ENCODE measurements around the gene PSMF1.
"Not testable (repeated sequence)": the region's sequence is repeated elsewhere in the genome, so short reads cannot be mapped to it uniquely, and the experiment has no call there.

The PSMF1 gene

GRCh38 chr20:1122388-1123315 lies 4.2 kb downstream of the PSMF1 start:
- no peak for DNase-seq (ENCODE audit: low read depth in 2 of 2)

DNA sequence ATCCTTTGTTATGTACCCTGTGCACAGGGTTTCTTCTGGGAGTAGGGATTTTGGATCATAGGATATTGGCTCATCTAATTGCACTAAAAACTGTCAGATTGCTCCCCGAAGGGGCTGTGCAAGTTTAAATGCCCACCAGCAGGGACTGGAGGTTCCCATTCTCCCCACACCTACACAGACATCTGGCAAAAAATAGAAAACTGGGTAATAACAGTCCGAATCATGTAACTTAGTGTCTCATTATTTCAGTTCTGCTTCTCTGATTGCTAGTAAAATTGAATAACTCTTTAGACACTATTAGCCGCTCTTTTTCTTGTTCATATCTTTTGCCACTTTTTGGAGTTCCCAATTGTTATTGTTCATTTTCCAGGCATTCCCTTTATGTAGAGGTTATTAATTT lies 5.3 kb downstream of the PSMF1 start:
- no peak for DNase-seq (ENCODE audit: low read depth in 2 of 2)

GRCh38 chr20:1124421-1124820 lies 6.0 kb downstream of the PSMF1 start:
- DNase-seq (ENCODE audit: low read depth in 2 of 2), result no peak

DNA sequence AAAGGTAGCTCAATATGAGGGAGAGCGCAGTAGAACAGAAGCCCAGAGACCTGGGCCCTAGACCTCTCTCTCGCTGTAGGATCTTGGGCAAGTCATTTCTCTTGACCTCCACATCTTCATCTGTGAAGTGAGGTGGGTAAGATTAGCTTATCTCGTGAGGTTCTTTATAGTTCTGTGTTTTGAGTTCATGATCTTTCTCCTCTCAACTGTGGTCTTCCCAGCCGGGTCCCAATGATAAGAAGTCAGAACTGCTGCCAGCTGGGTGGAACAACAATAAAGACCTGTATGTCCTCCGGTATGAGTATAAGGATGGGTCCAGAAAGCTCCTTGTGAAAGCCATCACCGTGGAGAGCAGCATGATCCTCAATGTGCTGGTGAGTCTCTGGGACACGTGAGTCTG lies 6.9 kb downstream of the PSMF1 start:
- no peak for DNase-seq (ENCODE audit: low read depth in 2 of 2)

DNA sequence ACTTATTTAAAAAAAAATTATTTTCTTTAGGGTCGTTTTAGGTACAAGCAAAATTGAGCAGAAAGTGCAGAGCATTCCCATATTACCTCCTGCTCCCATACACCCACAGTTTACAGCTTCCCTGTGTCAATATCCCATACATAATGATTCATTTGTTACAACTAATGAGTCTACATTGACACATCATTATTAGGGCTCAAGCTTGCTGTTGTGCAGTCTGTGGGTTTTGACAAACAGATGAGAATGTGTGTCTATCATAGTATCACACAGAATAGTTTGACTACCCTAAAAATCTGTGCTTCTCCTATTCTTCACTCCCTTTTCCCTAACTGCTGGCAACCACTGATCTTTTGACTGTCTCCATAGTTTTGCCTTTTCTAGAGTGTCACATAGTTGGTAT lies 9.4 kb downstream of the PSMF1 start:
- DNase-seq (ENCODE audit: low read depth in 2 of 2), result no peak

DNA sequence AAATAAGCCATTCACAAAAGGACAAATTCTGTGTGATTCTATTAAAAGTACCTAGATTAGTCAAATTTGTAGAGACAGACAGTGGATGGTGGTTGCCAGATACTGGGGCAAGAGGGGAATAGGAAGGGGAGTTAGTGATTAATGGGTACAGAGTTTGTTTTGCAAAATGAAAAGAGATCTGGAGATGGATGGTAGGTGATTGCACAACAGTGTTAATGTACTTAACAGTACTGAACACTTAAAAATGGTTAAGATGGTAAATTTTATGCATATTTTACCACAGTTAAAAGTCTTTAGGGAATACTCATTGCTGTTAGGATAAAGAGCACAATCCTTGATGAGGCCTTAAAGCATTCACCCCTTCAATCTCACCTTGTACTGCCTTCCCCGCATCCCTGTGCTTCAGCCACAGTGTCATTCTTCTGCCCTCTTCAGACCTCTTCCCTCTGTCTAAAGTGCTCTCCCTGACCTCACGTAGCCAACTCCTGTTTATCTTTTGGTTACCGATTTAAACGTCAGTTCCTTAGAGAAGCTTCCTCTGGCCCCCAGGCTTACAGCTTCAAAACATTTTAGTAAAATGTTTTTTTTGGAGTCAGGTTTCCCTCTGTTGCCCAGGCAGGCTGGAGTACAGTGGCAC lies 11.8 kb downstream of the PSMF1 start:
- DNase-seq (ENCODE audit: low read depth in 2 of 2), result no peak

- no peak for DNase-seq (ENCODE audit: low read depth in 2 of 2)
Observed at GRCh38 chr20:1130847-1131246, 12.4 kb downstream of the PSMF1 start.

DNA sequence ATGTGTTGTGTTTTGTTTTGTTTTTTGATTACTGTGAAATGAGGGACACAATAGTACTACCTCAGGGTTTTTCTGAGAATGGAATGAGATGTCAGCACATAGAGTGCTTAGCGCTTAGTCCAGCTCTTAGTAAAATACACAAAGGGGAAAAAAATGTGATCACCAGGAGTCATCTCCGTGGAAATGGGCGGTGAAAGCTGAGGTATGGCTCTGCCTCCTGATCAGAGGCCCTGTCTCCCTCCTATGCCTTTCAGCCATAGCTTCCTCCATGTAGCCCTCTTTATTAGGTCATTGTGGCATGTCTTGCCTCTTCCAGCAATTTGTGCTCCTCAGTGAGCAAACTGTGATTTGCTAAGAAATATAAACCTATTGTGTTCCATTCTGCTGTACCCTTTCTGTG lies 13.0 kb downstream of the PSMF1 start:
- DNase-seq (ENCODE audit: low read depth in 2 of 2), result no peak

- DNase-seq (ENCODE audit: low read depth in 2 of 2), result no peak
Observed at GRCh38 chr20:1134355-1134754, 16.0 kb downstream of the PSMF1 start.

DNA sequence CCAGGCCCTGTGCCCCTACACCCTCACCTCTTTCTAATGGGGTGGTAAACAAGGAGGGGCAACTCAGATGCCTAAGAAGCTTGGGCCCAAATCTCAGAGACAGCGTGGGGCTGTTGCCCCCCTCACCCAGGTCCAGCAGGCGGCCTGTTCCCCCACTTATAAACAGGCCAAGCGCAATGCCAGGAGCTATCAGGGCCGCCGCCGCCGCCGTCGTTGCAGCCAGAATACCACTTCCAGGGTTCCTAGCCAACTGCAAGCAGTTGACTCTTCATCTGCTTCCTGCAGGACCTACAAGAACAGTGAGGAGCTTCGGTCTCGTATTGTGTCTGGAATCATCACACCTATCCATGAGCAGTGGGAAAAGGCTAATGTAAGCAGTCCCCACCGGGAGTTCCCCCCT lies 16.4 kb downstream of the PSMF1 start:
- DNase-seq (ENCODE audit: low read depth in 2 of 2), result no peak

- DNase-seq (ENCODE audit: low read depth in 2 of 2), result no peak
Observed at GRCh38 chr20:1137236-1137635, 18.8 kb downstream of the PSMF1 start.

GRCh38 chr20:1144401-1145172 lies 26.2 kb downstream of the PSMF1 start:
- DNase-seq (ENCODE audit: low read depth in 2 of 2), result no peak

DNA sequence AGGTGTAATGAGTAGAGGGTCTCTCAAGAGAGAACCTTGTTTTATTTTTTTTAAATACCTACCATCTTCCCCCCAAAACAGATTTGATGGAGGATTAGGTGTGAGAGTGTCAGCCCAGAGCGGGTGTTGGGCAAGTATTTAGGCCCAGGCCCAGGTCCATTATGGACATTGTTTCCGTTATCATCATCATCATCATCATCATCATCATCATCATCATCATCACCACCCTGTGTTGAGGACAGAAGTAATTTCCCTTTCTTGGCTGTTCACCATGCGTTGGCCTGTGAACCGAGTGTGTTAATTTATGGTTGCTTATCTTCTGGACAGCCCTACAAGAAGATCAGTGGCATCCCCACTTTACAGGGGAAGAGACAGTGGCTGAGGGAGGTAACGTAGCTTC lies 28.6 kb downstream of the PSMF1 start:
- no peak for DNase-seq (ENCODE audit: low read depth in 2 of 2)

DNA sequence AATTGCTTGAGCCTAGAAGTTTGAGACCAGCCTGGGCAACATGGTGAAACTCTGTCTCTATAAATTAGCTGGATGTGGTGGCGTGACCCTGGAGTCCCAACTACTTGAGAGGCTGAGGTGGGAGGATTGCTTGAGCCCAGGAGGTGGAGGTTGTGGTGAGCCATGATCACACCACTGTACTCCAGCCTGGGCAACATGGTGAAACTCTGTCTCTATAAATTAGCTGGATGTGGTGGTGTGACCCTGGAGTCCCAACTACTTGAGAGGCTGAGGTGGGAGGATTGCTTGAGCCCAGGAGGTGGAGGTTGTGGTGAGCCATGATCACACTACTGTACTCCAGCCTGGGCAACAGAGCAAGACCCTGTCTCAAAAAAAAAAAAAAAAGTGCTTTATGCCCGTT lies 31.4 kb downstream of the PSMF1 start:
- not testable (repeated sequence) for DNase-seq (ENCODE audit: low read depth in 2 of 2)

GRCh38 chr20:1150218-1150617 lies 31.8 kb downstream of the PSMF1 start:
- DNase-seq (ENCODE audit: low read depth in 2 of 2), result no peak

- no peak for DNase-seq (ENCODE audit: low read depth in 2 of 2)
Observed at GRCh38 chr20:1150968-1151367, 32.6 kb downstream of the PSMF1 start.

DNA sequence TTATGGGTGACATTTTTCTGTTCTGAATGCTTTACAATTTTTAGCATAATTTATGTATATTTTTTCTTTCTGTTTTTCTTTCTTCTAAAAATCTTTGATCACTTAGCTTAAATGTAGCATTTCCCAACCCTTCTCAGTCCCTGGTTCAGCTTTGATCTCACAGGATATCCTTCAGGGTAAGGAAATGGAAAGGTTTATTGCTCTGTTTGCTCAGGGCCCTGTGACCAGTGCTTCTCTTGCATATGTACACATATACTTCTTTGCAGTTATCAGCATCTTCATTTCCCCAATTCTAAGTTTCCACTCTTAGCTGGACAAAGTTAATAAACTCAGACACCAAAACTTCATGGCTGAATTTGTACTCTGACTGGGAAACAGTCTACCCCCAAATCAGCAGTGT lies 35.8 kb downstream of the PSMF1 start:
- DNase-seq (ENCODE audit: low read depth in 2 of 2), result no peak

- DNase-seq (ENCODE audit: low read depth in 2 of 2), result no peak
Observed at GRCh38 chr20:1154691-1155090, 36.3 kb downstream of the PSMF1 start.

GRCh38 chr20:1155342-1155741 lies 36.9 kb downstream of the PSMF1 start:
- DNase-seq (ENCODE audit: low read depth in 2 of 2), result no peak

DNA sequence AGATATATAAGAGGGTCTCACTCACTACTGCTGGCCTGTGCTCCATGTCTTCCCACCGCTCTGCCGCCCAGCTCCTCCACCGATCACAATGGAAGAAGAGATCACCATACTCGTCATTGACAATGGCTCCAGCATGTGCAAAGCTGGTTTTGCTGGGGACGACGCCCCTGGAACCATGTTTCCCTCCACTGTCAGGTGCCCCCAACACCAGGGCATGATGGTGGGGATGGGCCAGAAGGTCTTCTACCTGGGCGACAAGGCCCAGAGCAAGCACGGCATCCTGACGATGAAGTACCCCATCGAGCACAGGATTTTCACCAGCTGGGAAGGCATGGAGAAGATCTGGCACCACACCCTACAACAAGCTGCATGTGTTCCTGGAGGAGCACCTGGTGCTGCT lies 42.1 kb downstream of the PSMF1 start:
- no peak for DNase-seq (ENCODE audit: low read depth in 2 of 2)

- DNase-seq (ENCODE audit: low read depth in 2 of 2), result no peak
Observed at GRCh38 chr20:1160991-1161390, 42.6 kb downstream of the PSMF1 start.

DNA sequence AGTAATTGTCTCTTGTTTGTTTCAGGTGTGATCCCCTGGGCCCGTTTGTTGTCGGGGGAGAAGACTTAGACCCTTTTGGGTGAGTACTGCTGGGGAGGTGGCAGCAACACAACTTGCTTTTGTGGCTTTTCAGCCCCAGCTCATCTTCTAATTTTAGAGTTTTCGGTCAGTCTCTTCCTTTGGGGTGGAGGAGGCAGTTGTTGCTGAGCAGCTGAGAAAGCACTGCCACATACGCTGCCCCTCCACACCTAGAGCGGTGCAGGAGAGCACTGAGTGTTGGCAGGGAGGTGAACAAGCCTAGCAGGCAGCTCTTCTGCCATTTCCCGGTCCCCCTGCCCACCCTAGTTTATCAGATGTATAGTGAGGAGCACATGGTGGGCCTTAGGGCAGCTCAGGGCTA lies 44.7 kb downstream of the PSMF1 start:
- no peak for DNase-seq (ENCODE audit: low read depth in 2 of 2)

DNA sequence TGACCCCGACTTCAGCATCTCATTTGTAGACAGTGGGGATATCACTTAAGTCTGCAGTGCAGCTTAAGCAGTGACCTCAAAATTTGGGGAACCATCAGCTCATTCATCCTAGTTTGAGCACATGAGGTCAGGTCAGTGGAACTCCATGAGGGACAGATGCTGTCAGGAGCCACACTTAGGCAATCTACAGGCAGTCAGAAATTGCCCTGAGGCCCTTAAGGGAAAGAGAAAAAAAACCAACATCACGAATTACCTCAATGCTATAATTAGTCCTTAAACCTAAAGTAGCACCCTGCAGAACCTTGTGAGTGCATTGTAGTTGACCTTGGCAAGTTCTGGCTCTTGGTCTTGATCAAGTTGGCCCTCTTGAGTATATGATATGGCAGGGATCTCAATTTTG lies 45.3 kb downstream of the PSMF1 start:
- DNase-seq (ENCODE audit: low read depth in 2 of 2), result no peak
